ENCODE data around the gene DBNL.
"Not testable (repeated sequence)": the region's sequence is repeated elsewhere in the genome, so short reads cannot be mapped to it uniquely, and the experiment has no call there.

Gene DBNL

GRCh38 chr7:44044315-44045225 is at the start of gene DBNL:
DBNL (plus strand) TSS chr7:44044702; CDS start chr7:44044738, 36 bp downstream.
- peaks cover 55% of the 10 kb centered on the region for H3K4me1 Mint-ChIP-seq (ENCODE audit: low read depth)
- intact Hi-C loops (cut with micrococcal nuclease), result loop anchor here (5.0 kb wide), 1 partner anchor 38 kb away; the partner anchor contains the start of gene POLM

GRCh38 chr7:43997532-43997931 is 47.0 kb upstream of the DBNL start, which contains the start of gene SPDYE1:
SPDYE1 (plus strand) TSS chr7:43997897; CDS start chr7:43999950, 2,053 bp downstream.
- peaks cover 30% of the 10 kb centered on the region for H3K36me3 Mint-ChIP-seq (ENCODE audit: low read depth)
- H3K4me3 Mint-ChIP-seq; H3K27ac Mint-ChIP-seq; intact Hi-C loops (cut with micrococcal nuclease); H3K9me3 Mint-ChIP-seq; H3K4me1 Mint-ChIP-seq (ENCODE audit: low read depth); H3K27me3 Mint-ChIP-seq: not testable (repeated sequence)

More at GRCh38 chr7:44044315-44045225, at the start of gene DBNL:
- peaks cover 53% of the 10 kb centered on the region for H3K36me3 Mint-ChIP-seq (ENCODE audit: low read depth)
- no peaks in the 10 kb centered on the region for H3K27me3 Mint-ChIP-seq
- H3K4me3 Mint-ChIP-seq, result peak within 1 kb of the TSS; percentile 86
- H3K9me3 Mint-ChIP-seq, result no peaks in the 10 kb centered on the region
- H3K27ac Mint-ChIP-seq, result peak within 1 kb of the TSS; percentile 93

- peaks cover 52% of the 10 kb centered on the region for H3K36me3 Mint-ChIP-seq (ENCODE audit: low read depth)
- H3K4me1 Mint-ChIP-seq (ENCODE audit: low read depth); H3K27ac Mint-ChIP-seq; intact Hi-C loops (cut with micrococcal nuclease); H3K9me3 Mint-ChIP-seq; H3K27me3 Mint-ChIP-seq; H3K4me3 Mint-ChIP-seq: not testable (repeated sequence)
These were observed 32.4 kb upstream of the DBNL start for GRCh38 chr7:44012081-44012480.

- H3K27ac Mint-ChIP-seq; H3K9me3 Mint-ChIP-seq; intact Hi-C loops (cut with micrococcal nuclease); H3K27me3 Mint-ChIP-seq; H3K4me3 Mint-ChIP-seq: not testable (repeated sequence)
- Mint-ChIP-seq H3K4me1 (ENCODE audit: low read depth) (peaks cover 11% of the 10 kb centered on the region), H3K36me3 (ENCODE audit: low read depth) (peaks cover 42% of the 10 kb centered on the region)
These were observed 29.4 kb upstream of the DBNL start for GRCh38 chr7:44015090-44015489.

GRCh38 chr7:44018857-44019807 is 25.4 kb upstream of the DBNL start:
- H3K36me3 Mint-ChIP-seq (ENCODE audit: low read depth), result peaks cover 11% of the 10 kb centered on the region
- peak overlapping the region; percentile 84 for H3K27ac Mint-ChIP-seq
- H3K4me1 Mint-ChIP-seq (ENCODE audit: low read depth), result peaks cover 23% of the 10 kb centered on the region
- H3K9me3 Mint-ChIP-seq; H3K27me3 Mint-ChIP-seq; intact Hi-C loops (cut with micrococcal nuclease): not testable (repeated sequence)
- peak overlapping the region; percentile 83 for H3K4me3 Mint-ChIP-seq

- Mint-ChIP-seq H3K27ac (peak overlapping the region; percentile 84), H3K4me1 (ENCODE audit: low read depth) (peaks cover 23% of the 10 kb centered on the region)
- H3K9me3 Mint-ChIP-seq; intact Hi-C loops (cut with micrococcal nuclease); H3K36me3 Mint-ChIP-seq (ENCODE audit: low read depth); H3K4me3 Mint-ChIP-seq; H3K27me3 Mint-ChIP-seq: not testable (repeated sequence)
These were observed 24.7 kb upstream of the DBNL start for GRCh38 chr7:44019825-44020224.

- intact Hi-C loops (cut with micrococcal nuclease); H3K4me3 Mint-ChIP-seq; H3K27ac Mint-ChIP-seq; H3K27me3 Mint-ChIP-seq; H3K9me3 Mint-ChIP-seq; H3K36me3 Mint-ChIP-seq (ENCODE audit: low read depth): not testable (repeated sequence)
- peaks cover 20% of the 10 kb centered on the region for H3K4me1 Mint-ChIP-seq (ENCODE audit: low read depth)
These were observed 22.4 kb upstream of the DBNL start for GRCh38 chr7:44022069-44022468.

- H3K4me3 Mint-ChIP-seq; H3K27me3 Mint-ChIP-seq; H3K9me3 Mint-ChIP-seq; H3K36me3 Mint-ChIP-seq (ENCODE audit: low read depth); H3K27ac Mint-ChIP-seq; intact Hi-C loops (cut with micrococcal nuclease): not testable (repeated sequence)
- H3K4me1 Mint-ChIP-seq (ENCODE audit: low read depth), result peaks cover 18% of the 10 kb centered on the region
These were observed 21.6 kb upstream of the DBNL start for GRCh38 chr7:44022796-44023467.

GRCh38 chr7:44029433-44029832 is 15.1 kb upstream of the DBNL start:
- H3K36me3 Mint-ChIP-seq (ENCODE audit: low read depth); H3K4me1 Mint-ChIP-seq (ENCODE audit: low read depth); intact Hi-C loops (cut with micrococcal nuclease); H3K27me3 Mint-ChIP-seq; H3K27ac Mint-ChIP-seq; H3K4me3 Mint-ChIP-seq; H3K9me3 Mint-ChIP-seq: not testable (repeated sequence)

- H3K9me3 Mint-ChIP-seq; intact Hi-C loops (cut with micrococcal nuclease); H3K27me3 Mint-ChIP-seq; H3K36me3 Mint-ChIP-seq (ENCODE audit: low read depth); H3K4me3 Mint-ChIP-seq; H3K4me1 Mint-ChIP-seq (ENCODE audit: low read depth); H3K27ac Mint-ChIP-seq: not testable (repeated sequence)
These were observed 14.5 kb upstream of the DBNL start for GRCh38 chr7:44030029-44030428.

GRCh38 chr7:44031319-44031718 is 13.2 kb upstream of the DBNL start:
- H3K9me3 Mint-ChIP-seq; H3K27me3 Mint-ChIP-seq; intact Hi-C loops (cut with micrococcal nuclease); H3K4me3 Mint-ChIP-seq; H3K27ac Mint-ChIP-seq; H3K36me3 Mint-ChIP-seq (ENCODE audit: low read depth): not testable (repeated sequence)
- H3K4me1 Mint-ChIP-seq (ENCODE audit: low read depth), result peaks cover 12% of the 10 kb centered on the region

- intact Hi-C loops (cut with micrococcal nuclease); H3K36me3 Mint-ChIP-seq (ENCODE audit: low read depth); H3K27me3 Mint-ChIP-seq; H3K9me3 Mint-ChIP-seq; H3K4me3 Mint-ChIP-seq; H3K27ac Mint-ChIP-seq: not testable (repeated sequence)
- peaks cover 12% of the 10 kb centered on the region for H3K4me1 Mint-ChIP-seq (ENCODE audit: low read depth)
These were observed 12.5 kb upstream of the DBNL start for GRCh38 chr7:44032031-44032430.

GRCh38 chr7:44033971-44034844 is 10.3 kb upstream of the DBNL start:
- H3K36me3 Mint-ChIP-seq (ENCODE audit: low read depth); H3K27ac Mint-ChIP-seq; H3K9me3 Mint-ChIP-seq; intact Hi-C loops (cut with micrococcal nuclease); H3K27me3 Mint-ChIP-seq; H3K4me3 Mint-ChIP-seq: not testable (repeated sequence)
- H3K4me1 Mint-ChIP-seq (ENCODE audit: low read depth), result peaks cover 12% of the 10 kb centered on the region

Measured in dendritic cell treated with granulocyte-macrophage colony-stimulating factor and Interleukin-4, amounts not matched to agents 40 ng/mL and 50 ng/mL, for 4 days (primary cell).